Keratinocyte (primary cell): ENCODE data around the gene ZNF99. TPM values are rescaled to one million over a fixed set of nuclear protein-coding genes. Genes with fewer than 3 reads are reported as not detected.
"Not testable (repeated sequence)": the region's sequence is repeated elsewhere in the genome, so short reads cannot be mapped to it uniquely, and the experiment has no call there.

Experiments used
- DNase-seq: peaks from one replicate; pipeline ENCODE4 v3.0.0-alpha.2; 2011; ENCODE audit warnings: low read depth, missing footprints, low spot score
- FAIRE-seq: peaks from 2 replicates; lab custom pipeline; 2011; peaks lifted over from hg19 to GRCh38; lab: Jason Lieb, UNC
- H2AFZ ChIP-seq: 2 replicates; pipeline ENCODE4 v1.6.0; 2012; ENCODE audit warnings: low read length, control low read depth, inconsistent platforms; ENCODE audit not compliant: control insufficient read depth
- H3K27ac ChIP-seq: 2 replicates; pipeline ENCODE4 v1.5.1; 2011; ENCODE audit warnings: low read length; ENCODE audit not compliant: control insufficient read depth, insufficient read depth
- H3K27me3 ChIP-seq: 3 replicates; pipeline ENCODE4 v1.6.0; 2011; ENCODE audit warnings: low read length; ENCODE audit not compliant: control insufficient read depth, insufficient read depth; ENCODE audit errors: extremely low read depth
- H3K36me3 ChIP-seq, 2 experiments: 2 replicates in 1 of 2; 3 replicates in 1 of 2; pipeline ENCODE4 v1.5.1; 2011; ENCODE audit warnings: low read length in 2 of 2, mild to moderate bottlenecking in 1 of 2; ENCODE audit not compliant: control insufficient read depth in 2 of 2, insufficient read depth in 2 of 2; ENCODE audit errors: extremely low read depth in 1 of 2
- H3K4me1 ChIP-seq: 3 replicates; pipeline ENCODE4 v1.5.1; 2011; ENCODE audit warnings: low read length; ENCODE audit not compliant: control insufficient read depth, insufficient read depth; ENCODE audit errors: extremely low read depth
- H3K4me2 ChIP-seq: 3 replicates; pipeline ENCODE4 v1.6.0; 2011; ENCODE audit warnings: low read depth, low read length; ENCODE audit not compliant: control insufficient read depth, insufficient read depth; ENCODE audit errors: extremely low read depth
- H3K4me3 ChIP-seq, 3 experiments: fragments of 200-600 bp in 1 of 3; sonication (generic) in 1 of 3; 2 replicates in 2 of 3; 3 replicates in 1 of 3; pipeline ENCODE4 v1.5.1; 2011 to 2016; ENCODE audit warnings: low read length in 3 of 3, mild to moderate bottlenecking in 3 of 3, control low read depth in 2 of 3, inconsistent platforms in 1 of 3, low read depth in 1 of 3, mixed read lengths in 1 of 3, mixed run types in 1 of 3, moderate library complexity in 1 of 3; ENCODE audit not compliant: control insufficient read depth in 2 of 3, insufficient read depth in 2 of 3; ENCODE audit errors: extremely low read depth in 1 of 3
- H3K79me2 ChIP-seq: 2 replicates; pipeline ENCODE4 v1.6.0; 2012; ENCODE audit warnings: low read length; ENCODE audit not compliant: control insufficient read depth, insufficient read depth
- H3K9ac ChIP-seq: 3 replicates; pipeline ENCODE4 v1.6.0; 2011; ENCODE audit warnings: low read length; ENCODE audit not compliant: control insufficient read depth, insufficient read depth; ENCODE audit errors: extremely low read depth
- H3K9me1 ChIP-seq: 3 replicates; pipeline ENCODE4 v1.6.0; 2011; ENCODE audit warnings: low read length; ENCODE audit not compliant: control insufficient read depth, insufficient read depth; ENCODE audit errors: extremely low read depth
- H3K9me3 ChIP-seq: 2 replicates; pipeline ENCODE4 v1.5.1; 2012; ENCODE audit warnings: low read depth, low read length; ENCODE audit not compliant: control insufficient read depth
- H4K20me1 ChIP-seq: 3 replicates; pipeline ENCODE4 v1.6.0; 2011; ENCODE audit warnings: low read length; ENCODE audit not compliant: control insufficient read depth, insufficient read depth; ENCODE audit errors: extremely low read depth
- CTCF ChIP-seq, 3 experiments: IDR thresholded peaks in 1 of 3; conservative IDR thresholded peaks in 1 of 3; optimal IDR thresholded peaks in 1 of 3; 2 replicates in 2 of 3; 3 replicates in 1 of 3; pipeline versions ENCODE3 to v1.5.1; 2011; ENCODE audit warnings: low read length in 3 of 3, mild to moderate bottlenecking in 3 of 3, moderate library complexity in 2 of 3, control low read depth in 1 of 3, inconsistent platforms in 1 of 3; ENCODE audit not compliant: insufficient read depth in 2 of 3; ENCODE audit errors: extremely low read depth in 1 of 3
- EZH2 ChIP-seq: IDR thresholded peaks from one replicate; pipeline ENCODE4 v1.6.1; 2012; ENCODE audit warnings: inconsistent platforms, mild to moderate bottlenecking, low read length, moderate library complexity
- dilution Hi-C: fragments of 300-500 bp; cut with MboI; formaldehyde crosslinking; loops from one replicate; pipeline ENCODE4 v1.7.0; 2020; ENCODE audit warnings: low sequenced_read_pairs; ENCODE audit not compliant: extremely low pct_ligation_motif_present
- polyA plus RNA-seq, 5 experiments: library from polyadenylated mRNA; depleted of rRNA in 3 of 5; stranded (reverse) in 3 of 5; stranded (forward) in 1 of 5; unstranded in 1 of 5; fragments of >200 nt; gene quantifications; 1 replicate in 1 of 5; 2 replicates in 3 of 5; 3 replicates in 1 of 5; pipeline versions ENCODE4 v1.2.1 to v1.2.3, GENCODE V29; 2011 to 2012; ENCODE audit warnings: missing spikeins in 2 of 5, low read depth in 1 of 5, low replicate concordance in 1 of 5

ZNF99 gene
- polyA plus RNA-seq, 1 donor (not counting 4 experiments of a cell fraction or from before 2014, with no cell fraction given) = not detected

- Histone ChIP-seq H3K9me3 (peaks cover 3% of the 10 kb centered on the region), H3K4me2 (no peak overlapping the region), H3K4me3 (no peak overlapping the region), H3K9ac (no peak overlapping the region), H3K79me2 (no peaks in the 10 kb centered on the region), H3K27ac (no peak overlapping the region), H3K4me1 (no peaks in the 10 kb centered on the region), H4K20me1 (no peaks in the 10 kb centered on the region), H2AFZ (no peak overlapping the region), H3K36me3 (no peaks in the 10 kb centered on the region), H3K9me1 (no peaks in the 10 kb centered on the region), H3K27me3 (no peaks in the 10 kb centered on the region)
- no peak for TF ChIP-seq CTCF (optimal IDR thresholded peaks at IDR 0.05 in 1 of 3, IDR thresholded peaks at IDR 0.05 in 1 of 3, conservative IDR thresholded peaks at IDR 0.05 in 1 of 3; ENCODE audit: extremely low read depth in 1 of 3, insufficient read depth in 2 of 3, low read length in 3 of 3)
- no peak for DNase-seq
- FAIRE-seq = no peak
- dilution Hi-C loops = no loop called here
Measured at GRCh38 chr19:22797040-22797439, 13.1 kb upstream of the ZNF99 start.

GRCh38 chr19:22792863-22793262 lies 8.9 kb upstream of the ZNF99 start:
- H3K4me3 ChIP-seq, dilution Hi-C loops, FAIRE-seq: not testable (repeated sequence)

GRCh38 chr19:22735911-22736645 lies 47.9 kb downstream of the ZNF99 start:
- peaks cover 8% of the 10 kb centered on the region for H3K9me3 ChIP-seq
- H2AFZ ChIP-seq = no peak overlapping the region
- no peak for FAIRE-seq
- H3K4me2 ChIP-seq = no peak overlapping the region
- no peaks in the 10 kb centered on the region for H3K79me2 ChIP-seq
- no peaks in the 10 kb centered on the region for H3K4me1 ChIP-seq
- no peak overlapping the region for H3K4me3 ChIP-seq
- dilution Hi-C loops = no loop called here
- DNase-seq = no peak
- no peak overlapping the region for H3K9ac ChIP-seq
- no peak overlapping the region for H3K27ac ChIP-seq
- H3K9me1 ChIP-seq = no peaks in the 10 kb centered on the region
- no peaks in the 10 kb centered on the region for H3K36me3 ChIP-seq
- no peaks in the 10 kb centered on the region for H3K27me3 ChIP-seq
- no peaks in the 10 kb centered on the region for H4K20me1 ChIP-seq
- TF ChIP-seq CTCF (optimal IDR thresholded peaks at IDR 0.05 in 1 of 3, IDR thresholded peaks at IDR 0.05 in 1 of 3, conservative IDR thresholded peaks at IDR 0.05 in 1 of 3; ENCODE audit: extremely low read depth in 1 of 3, insufficient read depth in 2 of 3, low read length in 3 of 3) (no peak), EZH2 (no peak)

More at GRCh38 chr19:22792863-22793262, 8.9 kb upstream of the ZNF99 start:
- H3K9me1 ChIP-seq, H3K79me2 ChIP-seq, H2AFZ ChIP-seq, H3K27ac ChIP-seq, H3K9me3 ChIP-seq, H4K20me1 ChIP-seq, H3K36me3 ChIP-seq, DNase-seq, H3K4me1 ChIP-seq, H3K4me2 ChIP-seq, H3K9ac ChIP-seq, H3K27me3 ChIP-seq: not testable (repeated sequence)
